GM18498 (cell line): ENCODE results near the gene KISS1R.

Source experiments
- ATAC-seq: cut with Tn5 transposase; IDR thresholded peaks from one replicate; pipeline ENCODE4 v1.9.1; 2021; ENCODE audit warnings: mild to moderate bottlenecking, moderate library complexity; ENCODE audit not compliant: unreplicated experiment

KISS1R gene

DNA sequence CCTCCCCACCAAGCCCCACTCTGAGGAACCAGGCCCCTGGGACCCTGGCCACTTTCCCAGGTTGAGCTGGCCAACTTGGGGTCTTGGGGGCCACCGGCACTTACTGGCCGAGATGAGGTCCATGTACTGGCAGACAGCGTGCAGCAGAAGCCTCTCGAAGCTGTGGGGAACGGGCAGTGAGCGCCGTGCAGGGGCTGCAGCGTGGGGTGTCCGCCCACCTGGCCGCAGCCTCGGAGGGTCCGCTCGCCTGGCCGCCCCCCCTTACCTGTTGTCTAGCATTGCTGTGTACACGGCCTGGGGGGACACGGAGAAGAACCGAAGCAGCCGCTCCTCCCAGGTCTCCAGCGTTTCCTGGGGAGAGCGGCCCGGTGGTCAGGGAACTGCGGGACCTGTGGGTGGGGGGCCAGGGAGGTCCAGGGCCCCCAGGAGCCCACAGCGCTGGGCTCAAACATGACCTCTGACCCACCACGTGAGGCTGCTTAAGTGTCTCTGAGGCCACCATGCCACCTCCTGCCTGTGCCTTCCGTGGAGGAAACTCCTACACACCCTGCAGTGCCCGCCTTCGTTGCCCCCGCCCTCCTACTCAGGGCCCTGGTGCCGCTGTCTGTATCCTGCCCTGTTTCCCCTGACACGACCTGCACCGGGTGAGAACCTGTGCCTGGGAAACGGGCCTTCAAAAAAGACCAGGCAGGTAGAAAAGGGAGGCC is 17.6 kb upstream of the KISS1R start:
- no peak for ATAC-seq

DNA sequence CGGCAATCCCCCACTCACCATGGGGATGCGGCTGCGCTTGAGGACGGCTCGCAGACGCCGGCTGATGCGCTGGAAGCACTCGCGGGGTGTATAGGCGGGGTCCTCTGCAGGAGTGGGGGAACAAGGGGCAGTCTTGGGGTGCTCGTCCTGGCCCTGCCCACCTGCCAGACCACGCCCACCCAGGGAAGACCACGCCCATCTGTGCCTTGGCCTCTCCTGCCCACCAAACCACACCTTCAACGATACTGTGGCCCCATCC is 17.2 kb upstream of the KISS1R start:
- no peak for ATAC-seq

DNA sequence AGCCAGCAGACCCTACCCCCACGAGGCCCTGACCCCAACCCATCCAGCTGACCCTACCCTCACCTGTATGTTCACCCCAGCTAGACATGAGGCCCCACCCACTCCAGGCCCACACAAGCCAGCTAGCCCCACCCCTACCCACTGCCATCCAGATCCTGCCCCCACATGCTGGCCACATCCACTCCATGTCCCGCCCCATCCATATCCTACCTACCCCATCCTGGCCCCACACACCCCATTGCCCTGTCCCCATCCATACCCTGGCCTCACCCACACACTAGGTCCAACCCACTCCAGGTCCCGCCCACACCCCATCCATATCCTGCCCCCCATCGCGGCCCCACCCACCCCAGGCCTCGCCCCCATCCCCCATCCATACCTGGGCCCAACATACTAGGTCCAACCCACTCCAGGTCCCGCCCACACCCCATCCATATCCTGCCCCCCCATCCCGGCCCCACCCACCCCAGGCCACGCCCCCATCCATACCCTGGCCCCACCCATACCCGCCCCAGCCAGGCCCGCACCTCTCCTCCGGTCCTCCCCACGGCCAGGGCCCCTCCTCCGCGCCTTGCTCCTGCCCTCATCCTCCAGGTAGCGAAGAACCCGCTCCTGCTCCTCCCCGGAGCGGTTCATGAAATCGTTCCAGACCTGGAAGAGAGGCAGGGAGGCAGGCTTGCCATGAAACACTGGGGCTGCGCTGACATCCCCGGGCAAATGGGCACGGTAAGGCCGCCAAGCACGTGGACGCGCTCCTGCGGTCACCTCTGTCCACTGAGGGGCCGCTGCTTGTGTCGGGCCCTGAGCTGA is 16.6 kb upstream of the KISS1R start:
- ATAC-seq: no peak

DNA sequence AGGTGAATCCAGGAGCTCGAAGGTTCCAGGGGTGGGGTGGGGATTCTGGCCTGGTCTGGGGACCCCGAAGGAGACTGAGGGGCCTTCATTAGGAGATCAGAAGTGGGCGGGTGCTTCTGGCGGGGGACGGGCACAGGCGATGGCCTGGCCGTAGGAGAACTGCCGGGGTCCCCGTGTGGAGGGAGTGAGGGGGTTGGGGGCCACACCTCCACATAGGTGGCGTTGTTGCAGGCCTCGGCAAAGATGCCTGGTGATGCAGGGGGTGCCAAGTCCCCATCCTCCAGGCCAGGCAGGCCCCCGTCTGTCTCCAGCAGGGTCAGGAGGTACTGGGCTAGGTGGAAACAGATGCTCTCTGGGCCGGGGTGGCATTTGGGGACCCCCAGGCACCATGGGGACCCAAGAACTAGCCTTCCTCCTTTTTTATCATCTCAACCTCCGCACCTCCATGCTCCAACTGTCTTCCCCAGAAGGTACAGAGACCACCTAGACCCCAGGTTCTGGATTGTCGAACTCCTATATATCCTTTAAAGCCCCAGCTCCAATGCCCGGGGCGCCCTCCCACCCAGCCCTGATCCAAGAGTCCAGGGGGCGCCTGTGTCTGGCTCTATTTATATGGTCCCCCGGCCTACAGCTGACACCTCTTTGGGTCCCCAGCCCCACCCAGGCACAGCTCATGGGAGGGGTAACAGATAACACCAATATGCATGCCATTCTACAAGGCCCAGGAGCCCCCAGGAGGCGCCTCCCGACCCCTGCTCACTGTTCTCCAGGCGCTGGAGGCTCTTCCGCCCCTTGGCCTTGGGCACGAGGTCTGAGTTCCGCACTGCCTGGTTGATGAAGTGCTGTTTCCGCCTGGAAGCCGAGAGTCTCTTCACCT is 15.7 kb upstream of the KISS1R start:
- ATAC-seq: no peak

- ATAC-seq: no peak
These were observed 15.1 kb upstream of the KISS1R start for GRCh38 chr19:902093-902370.

- ATAC-seq: no peak
These were observed 14.5 kb upstream of the KISS1R start for GRCh38 chr19:902446-903226.

GRCh38 chr19:903266-903797 is 13.8 kb upstream of the KISS1R start:
- no peak for ATAC-seq

DNA sequence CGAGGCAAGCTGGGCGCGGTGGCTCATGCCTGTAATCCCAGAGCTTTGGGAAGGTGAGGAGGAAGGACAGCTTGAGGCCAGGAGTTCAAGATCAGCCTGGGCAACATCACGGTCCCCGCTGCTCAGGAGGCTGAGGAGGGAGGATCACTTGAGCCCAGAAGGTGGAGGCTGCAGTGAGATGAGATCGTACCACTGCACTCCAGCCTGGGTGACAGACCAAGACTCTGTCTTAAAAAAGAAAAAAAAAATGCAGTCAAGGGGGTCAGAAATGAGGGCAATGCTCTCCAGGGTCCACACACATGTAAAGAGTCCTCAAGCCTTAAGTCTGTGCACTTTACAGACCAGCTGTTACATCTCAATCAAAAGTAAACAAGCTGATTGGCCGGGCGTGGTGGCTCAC is 12.6 kb upstream of the KISS1R start:
- ATAC-seq: no peak

GRCh38 chr19:906480-906879 is 10.7 kb upstream of the KISS1R start:
- no peak for ATAC-seq

GRCh38 chr19:907183-907853 is 9.8 kb upstream of the KISS1R start:
- no peak for ATAC-seq

- no peak for ATAC-seq
These were observed 5.7 kb upstream of the KISS1R start for GRCh38 chr19:911197-912033.

DNA sequence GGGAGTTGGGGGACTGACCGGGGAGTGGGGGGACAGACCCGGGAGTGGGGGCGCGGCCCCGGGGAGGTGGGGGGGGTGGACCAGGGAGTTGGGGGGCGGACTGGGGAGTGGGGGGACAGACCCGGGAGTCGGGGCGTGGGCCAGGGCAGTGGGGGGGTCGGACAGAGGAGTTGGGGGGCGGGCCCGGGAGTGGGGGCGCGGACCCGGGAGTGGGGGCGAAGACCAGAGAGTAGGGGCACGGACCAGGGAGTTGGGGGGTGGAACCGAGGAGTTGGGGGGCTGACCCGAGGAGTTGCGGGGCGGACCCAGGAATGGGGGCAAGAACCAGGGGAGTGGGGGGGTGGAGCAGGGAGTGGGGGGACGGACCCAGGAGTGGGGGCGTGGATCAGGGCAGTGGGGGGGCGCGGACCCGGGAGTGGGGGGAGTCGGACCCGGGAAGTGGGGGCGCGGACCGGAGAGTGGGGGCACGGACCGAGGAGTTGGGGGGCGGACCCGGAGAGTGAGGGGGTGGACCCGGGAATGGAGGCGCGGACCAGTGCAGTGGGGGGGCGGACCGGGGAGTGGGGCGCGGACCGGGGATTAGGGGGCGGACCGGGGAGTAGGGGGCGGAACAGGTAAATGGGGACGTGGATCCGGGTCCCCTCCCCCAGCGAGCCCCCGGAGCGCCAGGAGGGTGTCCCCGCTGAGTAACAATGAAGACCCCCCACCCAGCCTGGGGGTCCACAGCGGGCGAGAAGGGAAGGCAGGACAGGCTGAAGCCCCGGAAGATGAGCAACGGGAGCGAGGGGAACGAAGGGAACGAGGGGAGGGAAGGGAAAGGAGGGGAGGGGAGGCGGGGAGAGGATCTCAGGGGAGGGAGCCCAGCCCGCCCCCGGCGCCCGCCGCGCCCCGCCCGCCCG is 4.7 kb upstream of the KISS1R start:
- ATAC-seq: peak; percentile 10

- ATAC-seq: peak; percentile 64
These were observed 3.9 kb upstream of the KISS1R start, which contains the start of gene R3HDM4 for GRCh38 chr19:913080-913748. Gene R3HDM4 (minus strand): TSS chr19:913219. CDS start chr19:913157, 62 bp downstream.

GRCh38 chr19:916645-917322 is 349 bp upstream of the KISS1R start:
- ATAC-seq: no peak

- ATAC-seq: no peak
These were observed 962 bp downstream of the KISS1R start for GRCh38 chr19:918152-918437.

GRCh38 chr19:918481-919198 is 1.5 kb downstream of the KISS1R start:
- ATAC-seq: no peak
